ENCODE data around the gene OVAAL. TPM values are rescaled to one million over a fixed set of nuclear protein-coding genes. Genes with fewer than 3 reads are reported as not detected.
A peak's percentile ranks its signal among the peaks of the same experiment; 100 is the strongest.
"Not testable (repeated sequence)": the region's sequence is repeated elsewhere in the genome, so short reads cannot be mapped to it uniquely, and the experiment has no call there.

OVAAL gene
- total and polyA plus RNA-seq, 5 donors = 0.39 to 1.7 (median 0.47) TPM

DNA sequence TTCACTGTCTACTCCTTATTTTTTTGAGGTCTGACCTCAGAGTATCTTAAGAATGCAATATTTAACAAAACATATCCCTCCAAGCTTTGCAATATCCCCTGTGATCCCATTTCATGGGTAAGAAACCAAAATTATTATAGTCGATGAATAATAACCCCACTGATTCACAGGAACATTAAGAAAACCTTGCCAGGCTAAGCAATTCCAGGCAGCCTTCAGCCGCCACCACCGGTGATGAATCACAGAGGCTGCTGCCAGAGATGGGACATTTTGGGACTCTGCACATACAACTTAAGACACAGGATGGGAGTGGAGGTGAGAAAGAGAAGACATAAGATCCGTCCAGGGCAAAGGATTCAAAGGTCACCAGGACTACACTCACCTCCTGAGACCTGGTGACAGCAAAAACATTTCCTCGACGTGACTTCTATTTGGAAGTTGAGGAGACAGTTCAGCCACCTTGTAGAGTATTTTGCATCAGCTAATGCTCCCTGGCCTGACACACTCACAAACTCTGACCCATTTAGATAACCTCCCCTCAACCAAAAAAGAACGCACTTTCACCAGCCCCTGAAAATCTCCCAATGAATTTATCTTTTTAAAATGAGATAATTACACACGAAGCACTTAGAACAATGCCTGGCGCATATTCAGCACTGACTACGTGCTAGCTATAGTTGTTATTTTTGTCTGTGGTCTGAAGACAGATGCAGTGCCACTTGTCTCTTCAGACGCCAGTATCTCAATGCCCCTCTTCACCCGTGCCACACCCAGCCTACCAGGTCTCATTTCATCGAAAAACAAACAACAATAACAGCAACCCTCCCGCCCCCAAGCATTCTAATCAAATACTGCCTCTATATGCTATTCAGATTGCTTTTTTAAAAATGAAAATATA is 17.8 kb upstream of the OVAAL start:
- H3K9me3 ChIP-seq (ENCODE audit: control insufficient read depth, low read length) = no peaks in the 10 kb centered on the region
- DNase-seq (peak in 1 of 3 donors; percentile 52), ATAC-seq (peak; percentile 42 to 77)
- intact Hi-C loops (cut with DNase I) = loop anchor here in 1 of 4 donors (10.0 kb wide), 1 partner anchor 74 kb away; no protein-coding TSS in a partner anchor
- no peaks in the 10 kb centered on the region for H3K27me3 ChIP-seq (ENCODE audit: control insufficient read depth, insufficient read depth)
- WGBS = 38% methylated on average over 14 of the region's 14 CpGs
- H3K4me1 ChIP-seq (ENCODE audit: control insufficient read depth, insufficient read depth, low read length) = peaks cover 3% of the 10 kb centered on the region
- peak overlapping the region; percentile 91 for H3K27ac ChIP-seq (ENCODE audit: low read length)
- no peak overlapping the region for H3K4me3 ChIP-seq (ENCODE audit: low read length)

DNA sequence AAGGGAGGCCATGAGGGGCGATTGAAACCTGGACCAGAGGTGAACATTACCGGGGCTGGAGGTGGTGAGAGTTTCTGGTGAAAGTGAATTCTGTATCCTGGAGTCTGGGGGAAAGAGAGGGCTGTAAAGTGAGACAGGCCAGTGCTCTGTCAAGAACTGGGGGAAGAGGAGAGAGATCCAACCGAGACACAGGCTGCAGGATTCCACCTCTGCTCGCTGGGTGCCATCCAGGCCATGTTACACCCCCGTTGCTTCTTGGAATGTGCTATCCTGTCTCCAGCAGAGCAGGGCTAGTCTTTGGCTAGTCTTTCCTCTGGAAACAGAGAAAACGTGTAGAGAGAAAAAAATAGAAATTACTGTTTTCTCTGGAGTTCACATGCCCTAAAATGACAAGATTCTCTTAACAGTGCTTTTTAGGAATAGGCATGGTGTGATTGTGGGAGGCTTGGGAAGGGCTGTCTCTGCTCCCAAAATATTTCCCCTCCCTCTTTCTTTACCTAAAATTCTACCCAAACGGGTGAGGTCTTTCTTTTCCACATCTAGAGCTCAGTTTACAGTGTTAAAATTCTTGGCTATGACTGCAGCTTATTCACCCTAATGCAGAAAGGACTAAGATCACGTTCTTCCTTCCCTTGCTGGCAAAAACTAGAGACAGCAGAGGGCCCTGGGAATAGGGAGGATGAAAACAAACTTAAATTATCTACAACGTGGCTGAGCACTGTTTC is 16.5 kb upstream of the OVAAL start:
- H3K27me3 ChIP-seq (ENCODE audit: control insufficient read depth, insufficient read depth) = no peaks in the 10 kb centered on the region
- intact Hi-C loops (cut with DNase I) = loop anchor here in 1 of 4 donors (10.0 kb wide), 1 partner anchor 73 kb away; no protein-coding TSS in a partner anchor
- H3K27ac ChIP-seq (ENCODE audit: low read length) = peak overlapping the region; percentile 47
- H3K9me3 ChIP-seq (ENCODE audit: control insufficient read depth, low read length) = no peaks in the 10 kb centered on the region
- ATAC-seq (no peak), DNase-seq (no peak)
- no peak overlapping the region for H3K4me3 ChIP-seq (ENCODE audit: low read length)
- 29% methylated on average over 9 of the region's 9 CpGs for WGBS
- H3K4me1 ChIP-seq (ENCODE audit: control insufficient read depth, insufficient read depth, low read length) = peaks cover 3% of the 10 kb centered on the region

DNA sequence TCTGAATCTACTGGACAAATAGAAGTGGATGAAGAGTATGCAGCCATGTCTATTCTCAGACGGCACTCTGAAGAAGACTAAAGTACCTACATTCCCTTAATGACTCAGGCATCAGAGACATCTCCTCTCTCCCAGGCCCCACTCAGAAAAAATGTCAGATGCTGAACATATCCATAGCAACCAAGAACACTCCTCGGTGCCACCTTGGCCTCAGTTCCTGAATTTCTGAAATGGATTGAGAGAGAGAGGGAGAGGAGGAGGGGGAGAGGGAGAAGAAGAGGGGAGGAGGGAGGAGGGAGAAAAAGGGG is 16.0 kb upstream of the OVAAL start:
- Histone ChIP-seq H3K27me3 (ENCODE audit: control insufficient read depth, insufficient read depth) (no peaks in the 10 kb centered on the region), H3K27ac (ENCODE audit: low read length) (peak overlapping the region; percentile 47), H3K4me3 (ENCODE audit: low read length) (no peak overlapping the region), H3K9me3 (ENCODE audit: control insufficient read depth, low read length) (no peaks in the 10 kb centered on the region), H3K4me1 (ENCODE audit: control insufficient read depth, insufficient read depth, low read length) (peaks cover 3% of the 10 kb centered on the region)
- 17% methylated on average over 2 of the region's 2 CpGs for WGBS
- DNase-seq (no peak), ATAC-seq (no peak)
- intact Hi-C loops (cut with DNase I) = loop anchor here in 1 of 4 donors (10.0 kb wide), 1 partner anchor 72 kb away; no protein-coding TSS in a partner anchor

DNA sequence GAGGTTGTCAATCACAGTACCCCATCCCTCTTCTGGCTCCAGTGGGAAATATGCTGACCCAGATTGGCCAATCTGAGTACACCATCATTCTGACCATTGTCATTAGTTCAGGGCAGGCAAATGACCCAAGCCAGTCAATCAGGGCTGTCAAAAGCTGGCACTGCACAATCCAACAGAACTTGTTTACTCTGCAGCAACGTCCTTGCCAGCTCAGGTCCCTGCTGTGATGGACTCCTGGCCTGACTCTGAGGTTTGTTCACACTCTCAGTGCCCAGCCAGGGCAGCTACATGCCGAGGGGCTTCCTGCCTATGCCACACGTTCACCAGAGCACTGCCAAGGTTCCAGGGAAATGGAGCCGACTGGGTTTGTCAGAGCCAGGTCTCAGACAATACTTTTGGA is 14.7 kb upstream of the OVAAL start:
- H3K4me1 ChIP-seq (ENCODE audit: control insufficient read depth, insufficient read depth, low read length) = no peaks in the 10 kb centered on the region
- intact Hi-C loops (cut with DNase I) = loop anchor here in 1 of 4 donors (10.0 kb wide), 1 partner anchor 71 kb away; no protein-coding TSS in a partner anchor
- no peak for ATAC-seq
- H3K9me3 ChIP-seq (ENCODE audit: control insufficient read depth, low read length) = no peaks in the 10 kb centered on the region
- no peak overlapping the region for H3K4me3 ChIP-seq (ENCODE audit: low read length)
- H3K27me3 ChIP-seq (ENCODE audit: control insufficient read depth, insufficient read depth) = no peaks in the 10 kb centered on the region
- WGBS = 88% methylated on average over 4 of the region's 4 CpGs
- DNase-seq = no peak
- H3K27ac ChIP-seq (ENCODE audit: low read length) = peak overlapping the region; percentile 13

DNA sequence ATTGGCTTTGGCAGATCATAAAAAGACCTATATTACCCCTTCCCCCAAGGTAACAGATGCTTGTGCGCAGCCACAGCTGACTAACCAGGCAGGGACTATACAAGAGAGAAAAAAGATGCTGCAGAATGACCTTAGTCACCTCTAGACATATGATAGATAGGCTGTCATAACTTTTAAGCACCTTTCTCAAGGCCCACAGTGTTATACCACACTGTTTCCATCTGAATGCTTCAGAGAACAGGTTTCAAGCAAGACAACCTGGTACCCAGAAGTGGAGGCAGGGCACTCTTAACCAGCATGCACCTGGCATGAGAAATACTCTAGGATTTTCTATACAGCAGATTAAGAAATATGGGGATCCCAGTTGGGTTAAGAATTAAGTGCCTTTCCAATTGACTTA is 12.8 kb upstream of the OVAAL start:
- Histone ChIP-seq H3K27ac (ENCODE audit: low read length) (no peak overlapping the region), H3K4me3 (ENCODE audit: low read length) (no peak overlapping the region), H3K9me3 (ENCODE audit: control insufficient read depth, low read length) (no peaks in the 10 kb centered on the region), H3K4me1 (ENCODE audit: control insufficient read depth, insufficient read depth, low read length) (no peaks in the 10 kb centered on the region), H3K27me3 (ENCODE audit: control insufficient read depth, insufficient read depth) (no peaks in the 10 kb centered on the region)
- 96% methylated on average over 1 of the region's 1 CpG for WGBS
- ATAC-seq (no peak), DNase-seq (no peak)
- intact Hi-C loops (cut with DNase I) = loop anchor here in 1 of 4 donors (10.0 kb wide), 1 partner anchor 69 kb away; no protein-coding TSS in a partner anchor

DNA sequence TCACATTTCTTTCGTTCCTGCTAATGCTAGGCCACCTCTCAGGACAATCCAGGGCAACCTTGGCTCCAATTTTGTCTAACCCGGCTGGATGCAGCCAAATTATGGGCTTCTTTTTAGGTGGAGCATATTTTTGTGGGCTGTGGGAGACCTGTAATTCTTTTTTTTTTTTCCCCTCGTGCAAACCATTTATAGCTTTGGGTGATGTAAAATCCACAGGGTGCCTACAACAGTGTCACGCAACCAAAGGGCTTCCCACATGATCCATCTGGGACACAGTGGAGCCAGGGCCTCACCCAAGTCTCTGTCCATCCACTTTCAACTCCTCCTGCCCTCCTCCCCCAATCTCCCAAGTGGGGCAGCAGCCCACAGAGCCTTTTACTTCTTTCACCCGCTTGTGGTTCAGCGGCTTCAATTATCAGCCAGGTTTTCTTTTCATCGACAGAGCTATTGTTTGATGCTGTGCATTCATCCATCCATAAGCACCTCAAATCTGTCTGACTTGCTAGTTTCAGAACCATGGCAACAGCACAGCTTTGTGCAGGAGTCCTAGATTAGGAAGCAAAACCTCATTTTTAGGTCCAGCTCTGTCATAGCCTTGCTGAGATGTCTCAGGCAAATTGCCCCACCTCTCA is 10.0 kb upstream of the OVAAL start:
- H3K4me3 ChIP-seq (ENCODE audit: low read length) = no peak overlapping the region
- intact Hi-C loops (cut with DNase I) = loop anchor here in 1 of 4 donors (10.0 kb wide), 1 partner anchor 66 kb away; no protein-coding TSS in a partner anchor
- H3K27ac ChIP-seq (ENCODE audit: low read length) = no peak overlapping the region
- 87% methylated on average over 7 of the region's 7 CpGs for WGBS
- no peaks in the 10 kb centered on the region for H3K9me3 ChIP-seq (ENCODE audit: control insufficient read depth, low read length)
- no peak for ATAC-seq
- H3K4me1 ChIP-seq (ENCODE audit: control insufficient read depth, insufficient read depth, low read length) = no peaks in the 10 kb centered on the region
- no peaks in the 10 kb centered on the region for H3K27me3 ChIP-seq (ENCODE audit: control insufficient read depth, insufficient read depth)
- DNase-seq = no peak

DNA sequence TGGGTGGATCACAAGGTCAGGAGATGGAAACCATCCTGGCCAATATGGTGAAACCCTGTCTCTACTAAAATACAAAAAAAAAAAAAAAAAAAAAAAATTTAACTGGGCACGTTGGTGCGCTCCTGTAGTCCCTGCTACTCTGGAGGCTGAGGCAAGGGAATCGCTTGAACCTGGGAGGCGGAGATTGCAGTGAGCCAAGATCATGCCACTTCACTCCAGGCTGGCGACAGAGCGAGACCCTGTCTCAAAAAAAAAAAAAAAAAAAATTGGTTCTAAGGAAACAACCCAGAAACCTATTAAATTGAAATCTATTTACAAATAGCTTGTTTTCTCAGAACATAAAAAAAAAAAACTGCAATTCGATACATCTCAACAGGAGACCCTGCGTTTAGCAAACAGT is 9.0 kb upstream of the OVAAL start:
- intact Hi-C loops (cut with DNase I) = loop anchor here in 1 of 4 donors (10.0 kb wide), 1 partner anchor 65 kb away; no protein-coding TSS in a partner anchor
- 87% methylated on average over 8 of the region's 8 CpGs for WGBS
- H3K9me3 ChIP-seq (ENCODE audit: control insufficient read depth, low read length); ATAC-seq; H3K27ac ChIP-seq (ENCODE audit: low read length); H3K4me1 ChIP-seq (ENCODE audit: control insufficient read depth, insufficient read depth, low read length); H3K4me3 ChIP-seq (ENCODE audit: low read length); DNase-seq; H3K27me3 ChIP-seq (ENCODE audit: control insufficient read depth, insufficient read depth): not testable (repeated sequence)

DNA sequence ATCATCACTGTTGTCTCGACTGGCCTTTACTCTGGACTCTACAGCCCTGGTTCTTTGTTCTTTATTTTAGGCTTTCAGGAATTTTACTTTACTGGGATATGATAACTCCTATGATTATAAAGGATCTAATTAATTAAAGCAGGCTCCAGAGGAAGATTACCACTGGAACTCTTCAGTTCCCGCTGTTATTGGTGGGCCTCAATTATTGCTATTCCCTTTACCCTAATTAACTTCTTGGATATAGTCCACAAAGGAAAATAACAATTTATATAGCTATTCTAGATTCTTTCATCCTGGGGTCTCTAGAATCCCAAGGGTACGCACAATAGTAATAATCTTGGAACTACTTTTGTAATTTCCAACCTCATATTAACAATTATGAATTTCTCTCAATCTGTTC is 8.5 kb upstream of the OVAAL start:
- Histone ChIP-seq H3K4me1 (ENCODE audit: control insufficient read depth, insufficient read depth, low read length) (no peaks in the 10 kb centered on the region), H3K27me3 (ENCODE audit: control insufficient read depth, insufficient read depth) (no peaks in the 10 kb centered on the region), H3K27ac (ENCODE audit: low read length) (no peak overlapping the region), H3K4me3 (ENCODE audit: low read length) (no peak overlapping the region), H3K9me3 (ENCODE audit: control insufficient read depth, low read length) (no peaks in the 10 kb centered on the region)
- intact Hi-C loops (cut with DNase I) = no loop called here
- ATAC-seq = no peak
- WGBS = 78% methylated on average over 3 of the region's 3 CpGs
- no peak for DNase-seq

DNA sequence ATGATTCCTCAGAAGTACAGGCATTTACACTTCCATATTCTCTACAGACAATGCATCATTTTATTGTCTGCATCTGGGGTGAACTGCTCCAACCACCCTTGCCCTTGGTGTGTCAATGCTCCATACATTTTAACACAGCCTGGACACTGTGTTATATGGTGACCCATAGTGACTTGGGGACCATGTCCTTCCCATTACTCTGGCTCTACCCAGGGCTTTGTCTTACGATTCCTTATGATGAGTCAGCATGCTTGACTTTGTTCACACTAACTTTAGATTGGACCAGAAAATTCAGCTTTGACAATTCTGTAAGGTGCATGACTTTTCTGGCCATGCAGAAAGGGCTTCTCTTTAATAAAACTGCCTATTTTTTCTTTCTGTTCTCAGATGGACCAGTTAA is 6.8 kb upstream of the OVAAL start:
- ATAC-seq = no peak
- Histone ChIP-seq H3K4me3 (ENCODE audit: low read length) (no peak overlapping the region), H3K27me3 (ENCODE audit: control insufficient read depth, insufficient read depth) (no peaks in the 10 kb centered on the region), H3K27ac (ENCODE audit: low read length) (no peak overlapping the region), H3K4me1 (ENCODE audit: control insufficient read depth, insufficient read depth, low read length) (no peaks in the 10 kb centered on the region), H3K9me3 (ENCODE audit: control insufficient read depth, low read length) (no peaks in the 10 kb centered on the region)
- intact Hi-C loops (cut with DNase I) = no loop called here
- DNase-seq = no peak
- 86% methylated on average over 1 of the region's 1 CpG for WGBS

DNA sequence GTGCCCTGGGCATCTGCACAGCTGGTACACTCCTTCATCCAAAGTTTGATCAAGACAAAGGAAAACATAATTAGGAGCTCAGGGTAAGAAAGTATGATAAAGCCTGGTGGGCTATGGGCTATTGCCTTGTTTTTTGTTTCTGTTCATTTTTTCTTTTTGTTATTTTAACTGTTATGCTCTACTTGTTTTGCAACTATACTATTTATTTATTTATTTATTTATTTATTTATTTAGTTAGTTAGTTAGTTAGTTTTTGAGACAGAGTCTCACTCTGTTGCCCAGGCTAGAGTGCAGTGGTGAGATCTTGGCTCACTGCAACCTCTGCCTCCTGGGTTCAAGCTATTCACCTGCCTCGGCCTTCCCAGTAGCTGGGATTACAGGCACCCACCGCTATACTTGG is 5.7 kb upstream of the OVAAL start:
- DNase-seq; H3K9me3 ChIP-seq (ENCODE audit: control insufficient read depth, low read length); H3K27ac ChIP-seq (ENCODE audit: low read length); H3K4me1 ChIP-seq (ENCODE audit: control insufficient read depth, insufficient read depth, low read length); intact Hi-C loops (cut with DNase I); H3K27me3 ChIP-seq (ENCODE audit: control insufficient read depth, insufficient read depth); H3K4me3 ChIP-seq (ENCODE audit: low read length); ATAC-seq: not testable (repeated sequence)
- WGBS = 77% methylated on average over 2 of the region's 2 CpGs

DNA sequence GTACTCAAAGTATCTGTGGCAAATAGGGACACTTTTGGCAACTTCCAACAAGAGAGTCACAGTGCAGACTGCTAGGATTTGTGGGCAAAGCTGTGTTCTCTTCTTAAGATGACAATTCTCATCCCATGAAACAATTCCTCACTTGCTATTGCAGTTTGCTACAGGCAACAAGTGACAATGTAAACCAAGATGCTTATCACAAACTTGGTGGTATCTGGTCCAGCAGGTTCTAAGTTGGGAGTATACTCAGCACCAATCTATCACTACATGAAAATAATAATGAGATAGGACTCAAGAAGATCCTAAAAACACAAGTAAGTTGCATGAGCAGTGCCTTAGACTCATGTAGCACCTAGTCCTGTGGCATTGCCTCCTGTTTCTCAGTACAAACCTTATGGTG is 3.4 kb upstream of the OVAAL start:
- ATAC-seq = no peak

More for the DNA sequence above, 3.4 kb upstream of the OVAAL start:
- H3K27ac ChIP-seq (ENCODE audit: low read length) = no peak overlapping the region
- no peak for DNase-seq
- no peak overlapping the region for H3K4me3 ChIP-seq (ENCODE audit: low read length)
- H3K4me1 ChIP-seq (ENCODE audit: control insufficient read depth, insufficient read depth, low read length) = no peaks in the 10 kb centered on the region
- H3K9me3 ChIP-seq (ENCODE audit: control insufficient read depth, low read length) = no peaks in the 10 kb centered on the region
- H3K27me3 ChIP-seq (ENCODE audit: control insufficient read depth, insufficient read depth) = no peaks in the 10 kb centered on the region
- intact Hi-C loops (cut with DNase I) = no loop called here
